ENCODE data around the gene HSFX3.
"Not testable (repeated sequence)": the region's sequence is repeated elsewhere in the genome, so short reads cannot be mapped to it uniquely, and the experiment has no call there.

The HSFX3 gene

DNA sequence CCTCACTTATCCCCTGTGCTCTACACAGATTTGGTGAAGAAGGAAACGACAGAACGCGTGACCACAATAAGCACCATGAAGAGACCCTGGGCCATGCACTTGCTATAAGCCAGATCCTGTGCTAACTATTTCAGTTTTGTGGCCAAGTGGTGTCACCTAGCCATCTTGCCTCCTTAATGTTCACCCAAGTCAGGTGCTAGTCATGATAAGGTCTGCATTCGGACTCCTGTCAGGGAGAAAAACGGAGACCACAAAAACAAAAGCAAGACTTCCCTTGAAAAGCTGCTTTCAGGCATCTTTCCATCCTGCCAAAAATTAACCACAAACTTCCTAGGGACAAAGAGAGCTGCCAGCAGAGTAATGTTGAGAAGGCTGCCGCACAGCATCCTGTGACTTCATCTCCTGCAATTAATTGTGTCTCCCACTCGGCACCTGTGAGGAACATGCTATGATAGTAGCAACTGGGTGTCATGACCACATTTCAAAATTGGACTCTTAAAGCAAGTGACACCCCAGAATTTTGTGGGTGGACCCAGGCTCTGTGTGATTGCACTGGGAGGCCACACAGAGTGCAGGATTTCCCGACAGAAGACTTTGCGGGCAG is 35.8 kb downstream of the HSFX3 start:
- no peak for DNase-seq

DNA sequence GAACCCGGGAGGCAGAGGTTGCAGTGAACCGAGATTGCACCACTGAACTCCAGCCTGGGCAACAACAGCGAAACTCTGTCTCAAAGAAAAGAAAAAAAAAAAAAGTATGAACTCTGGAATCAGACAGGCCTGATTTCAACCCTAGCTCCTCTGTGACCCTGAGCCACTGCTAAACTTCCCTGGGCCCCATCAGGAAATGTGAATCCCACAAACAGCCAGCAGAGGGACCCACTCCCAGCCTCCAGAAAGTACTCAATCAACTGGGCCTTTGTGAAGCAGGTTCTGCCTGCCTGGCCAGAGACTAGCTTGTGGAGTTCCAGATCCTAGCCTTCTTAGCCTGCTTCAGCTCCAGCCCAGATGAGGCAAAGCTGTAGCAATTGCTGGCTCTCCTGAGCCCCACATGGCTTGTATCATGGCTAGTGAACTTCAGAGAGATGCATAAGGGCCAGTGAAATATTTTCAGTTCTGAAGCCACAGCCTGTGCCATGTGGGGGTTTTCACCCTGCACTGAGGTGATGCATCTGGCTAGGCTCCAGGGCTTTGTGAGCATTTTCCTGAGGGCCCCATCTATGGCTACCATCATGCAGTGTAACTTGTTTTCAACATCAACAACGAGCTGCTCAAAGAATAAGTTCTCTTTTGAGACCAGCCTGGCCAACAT is 37.4 kb downstream of the HSFX3 start:
- peak; percentile 9 for DNase-seq

GRCh38 chrX:149511081-149511480 is 38.6 kb downstream of the HSFX3 start:
- no peak for DNase-seq

- DNase-seq = no peak
Measured at GRCh38 chrX:149510386-149510785, 39.3 kb downstream of the HSFX3 start.

- DNase-seq = no peak
Measured at GRCh38 chrX:149508467-149508866, 41.3 kb downstream of the HSFX3 start.

DNA sequence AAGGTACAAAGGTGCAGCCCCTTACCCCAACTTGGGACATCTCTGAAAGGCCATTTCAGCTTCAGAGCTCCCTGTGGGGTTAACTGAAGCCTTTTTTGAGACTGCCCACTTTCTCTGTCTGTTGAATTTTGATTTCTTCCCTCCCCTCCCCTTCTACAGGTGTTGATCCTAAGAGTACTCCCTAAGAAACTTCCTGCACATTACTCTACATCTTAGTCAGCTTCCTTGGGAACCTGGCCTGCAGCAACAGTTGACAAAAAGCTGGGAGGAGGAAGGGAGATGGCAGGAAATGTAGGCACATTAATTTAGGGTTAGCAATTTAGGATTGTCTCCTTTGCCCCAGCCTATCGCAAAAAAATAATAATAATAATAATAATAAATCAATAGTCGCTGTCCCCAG is 43.4 kb downstream of the HSFX3 start:
- no peak for DNase-seq

- DNase-seq = no peak
Measured at GRCh38 chrX:149505671-149506070, 44.1 kb downstream of the HSFX3 start.

DNA sequence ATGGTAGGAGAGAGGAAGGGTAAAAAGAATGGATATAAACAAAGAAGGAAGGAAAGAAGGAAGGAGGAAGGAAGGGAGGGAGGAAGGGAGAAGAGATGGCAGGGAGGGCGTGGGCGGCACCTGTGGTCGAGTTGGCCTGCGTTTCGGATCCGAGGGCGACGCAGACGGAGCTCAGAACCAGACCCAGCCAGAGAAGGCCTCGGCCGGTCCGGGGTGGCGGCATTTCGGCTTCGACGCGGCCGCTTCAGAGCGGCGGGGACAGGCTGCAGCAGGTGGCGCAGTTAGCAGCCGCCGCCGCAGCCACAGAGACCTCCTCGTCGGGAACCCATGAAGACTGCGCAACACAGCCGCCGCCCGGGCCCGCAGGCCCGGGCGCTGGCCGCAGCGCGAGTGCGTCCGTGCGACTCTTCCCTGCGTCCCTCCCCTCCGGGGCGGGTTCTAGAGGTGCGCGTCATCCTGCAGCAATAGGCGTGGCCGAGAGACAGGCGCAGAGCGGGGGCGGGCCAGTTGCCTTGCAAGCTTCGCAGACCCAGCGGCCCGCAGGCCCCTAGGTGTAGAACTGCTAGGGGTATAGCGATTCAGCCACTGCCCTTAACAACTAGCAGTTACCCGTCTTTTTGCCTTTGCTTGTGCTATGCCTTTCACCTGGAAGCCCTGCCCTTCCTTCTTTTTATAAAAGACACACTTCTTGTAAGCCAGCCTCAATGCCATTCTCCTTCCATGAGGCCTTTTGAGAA is 44.6 kb downstream of the HSFX3 start, which contains the start of gene IDS:
TSS of gene IDS (minus strand) at position 392 of the 737 bp plus-strand sequence. CDS start at position 223, 169 bp downstream.
- peak; percentile 58 for DNase-seq

GRCh38 chrX:149504226-149504914 is 45.4 kb downstream of the HSFX3 start:
- no peak for DNase-seq

- DNase-seq = not testable (repeated sequence)
Measured at GRCh38 chrX:149503446-149503845, 46.3 kb downstream of the HSFX3 start.

DNA sequence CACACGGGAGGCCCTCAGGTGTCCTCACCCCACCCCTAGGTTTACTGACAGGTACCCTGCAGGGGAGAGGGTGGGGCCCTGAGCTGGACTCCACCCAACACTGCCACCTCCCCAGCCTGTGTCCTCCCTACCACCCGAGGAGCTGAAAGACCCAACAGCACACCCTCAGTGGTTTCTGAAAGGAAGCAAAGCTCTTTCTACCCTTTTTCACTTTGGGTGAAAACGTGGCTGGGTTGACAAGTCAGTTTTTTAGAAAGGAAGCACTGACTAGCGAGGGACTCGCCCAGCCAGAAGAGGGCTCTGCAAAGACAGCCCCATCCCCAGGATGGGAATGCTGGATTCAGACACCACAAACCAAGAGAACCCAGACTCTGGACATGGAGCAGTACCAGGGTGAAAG is 46.8 kb downstream of the HSFX3 start:
- DNase-seq = not testable (repeated sequence)

DNA sequence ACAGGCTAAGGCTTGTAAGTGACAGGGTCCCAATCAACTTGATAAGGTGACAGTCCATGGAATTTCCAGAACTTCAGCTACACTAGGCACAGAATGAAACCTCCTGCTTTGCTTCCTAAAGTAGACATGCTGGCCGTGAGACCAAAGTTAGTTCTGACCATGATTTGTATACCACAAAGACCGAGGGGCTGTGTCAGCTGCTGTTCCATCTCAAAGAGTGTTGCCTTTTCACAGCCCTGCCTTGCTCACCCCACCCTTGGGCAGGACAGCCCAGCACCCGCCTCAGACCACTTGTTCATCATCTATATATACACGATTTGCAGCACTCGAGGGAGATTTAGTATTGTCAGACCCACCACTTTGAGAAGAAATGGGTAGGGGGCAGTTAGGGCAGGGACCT is 50.0 kb downstream of the HSFX3 start:
- no peak for DNase-seq

DNA sequence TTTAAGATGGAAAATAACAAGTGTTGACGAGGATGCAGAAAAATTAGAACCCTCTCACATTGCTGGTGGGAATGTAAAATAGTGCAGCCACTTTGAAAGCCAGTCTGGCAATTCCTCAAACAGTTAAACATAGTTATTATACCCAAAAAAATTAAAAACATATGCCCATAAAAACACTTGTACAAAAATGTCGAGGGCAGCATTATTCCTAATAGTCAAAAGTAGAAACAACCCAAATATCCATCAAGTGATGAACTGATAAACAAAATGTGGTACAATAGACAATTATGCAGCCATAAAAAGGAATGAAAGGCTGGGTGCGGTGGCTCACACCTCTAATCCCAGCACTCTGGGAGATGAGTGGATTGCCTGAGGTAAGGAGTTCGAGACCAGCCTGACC is 51.0 kb downstream of the HSFX3 start:
- DNase-seq = no peak

Data from NCI-H526 treated with DMSO at 0.1 percent for 48 hours (cell line).